Ascending aorta (tissue), 2 donors: ENCODE data around the gene TCTN1. TPM values are rescaled to one million over a fixed set of nuclear protein-coding genes. Genes with fewer than 3 reads are reported as not detected.
A peak's percentile ranks its signal among the peaks of the same experiment; 100 is the strongest.

Source experiments
- DNase-seq, 2 donors: peaks; one replicate each; pipeline ENCODE4 v3.0.0-alpha.2; 2019; ENCODE audit warnings: low spot score in 2 of 2
- H3K27ac ChIP-seq, 2 donors: fragments of 200-600 bp; sonication (generic); one replicate each; pipeline ENCODE4 v1.5.1; 2016 to 2017; ENCODE audit warnings: mild to moderate bottlenecking in 1 of 2
- H3K27me3 ChIP-seq: fragments of 200-600 bp; sonication (generic); one replicate; pipeline ENCODE4 v1.5.1; 2017
- H3K36me3 ChIP-seq, 2 donors: fragments of 200-600 bp; sonication (generic); one replicate each; pipeline ENCODE4 v1.5.1; 2016
- H3K4me1 ChIP-seq, 2 donors: fragments of 200-600 bp; sonication (generic); one replicate each; pipeline ENCODE4 v1.5.1; 2016 to 2017; ENCODE audit warnings: mild to moderate bottlenecking in 1 of 2
- H3K4me3 ChIP-seq, 2 donors: fragments of 200-600 bp; sonication (generic); one replicate each; pipeline ENCODE4 v1.5.1; 2016 to 2017; ENCODE audit warnings: mild to moderate bottlenecking in 1 of 2
- H3K9me3 ChIP-seq, 2 donors: fragments of 200-600 bp; sonication (generic); one replicate each; pipeline ENCODE4 v1.5.1; 2016
- CTCF ChIP-seq, 3 experiments: fragments of 200-600 bp in 2 of 3; fragments of 450-650 bp in 1 of 3; sonication (generic) in 2 of 3; IDR thresholded peaks; one replicate each; pipeline ENCODE4 v1.5.1; 2016 to 2019; ENCODE audit warnings: antibody characterized with exemption in 3 of 3, mild to moderate bottlenecking in 1 of 3, moderate library complexity in 1 of 3
- intact Hi-C: fragments of 100-400 bp; cut with DNase I; formaldehyde crosslinking; loops from one replicate; pipeline ENCODE4 v1.15.1; 2023
- total RNA-seq: library from RNA; depleted of rRNA; stranded (reverse); fragments of >200 nt; gene quantifications from one replicate; pipeline ENCODE4 v1.1.0, GENCODE V29; 2016

The TCTN1 gene
- total RNA-seq, 1 donor from 2014 or later, result 28.4 TPM

GRCh38 chr12:110637869-110638441 lies 24.0 kb downstream of the TCTN1 start:
- no peaks in the 10 kb centered on the region for H3K27me3 ChIP-seq
- no peak for DNase-seq
- intact Hi-C loops, result no loop called here

GRCh38 chr12:110638796-110639195 lies 24.9 kb downstream of the TCTN1 start:
- Histone ChIP-seq H3K4me1 (peaks cover 0 to 3% of the 10 kb centered on the region in 2 donors), H3K4me3 (no peak overlapping the region), H3K27me3 (no peaks in the 10 kb centered on the region), H3K9me3 (no peaks in the 10 kb centered on the region), H3K27ac (no peak overlapping the region), H3K36me3 (no peaks in the 10 kb centered on the region)
- TF ChIP-seq CTCF (IDR thresholded peaks at IDR 0.05), result no peak
- no peak for DNase-seq
- intact Hi-C loops, result no loop called here

More at GRCh38 chr12:110637869-110638441, 24.0 kb downstream of the TCTN1 start:
- H3K36me3 ChIP-seq, result no peaks in the 10 kb centered on the region
- no peak for TF ChIP-seq CTCF (IDR thresholded peaks at IDR 0.05)
- H3K27ac ChIP-seq, result no peak overlapping the region
- H3K9me3 ChIP-seq, result no peaks in the 10 kb centered on the region
- H3K4me1 ChIP-seq, result peaks cover 0 to 3% of the 10 kb centered on the region in 2 donors
- H3K4me3 ChIP-seq, result no peak overlapping the region

GRCh38 chr12:110639336-110640141 lies 25.6 kb downstream of the TCTN1 start:
- H3K27ac ChIP-seq, result peak overlapping the region in 1 of 2 donors; percentile 30
- no peak for TF ChIP-seq CTCF (IDR thresholded peaks at IDR 0.05)
- no peak overlapping the region for H3K4me3 ChIP-seq
- H3K9me3 ChIP-seq, result no peaks in the 10 kb centered on the region
- no peaks in the 10 kb centered on the region for H3K36me3 ChIP-seq
- no peaks in the 10 kb centered on the region for H3K27me3 ChIP-seq
- H3K4me1 ChIP-seq, result peaks cover 0 to 3% of the 10 kb centered on the region in 2 donors
- no peak for DNase-seq
- intact Hi-C loops, result no loop called here

- H3K4me1 ChIP-seq, result peaks cover 0 to 3% of the 10 kb centered on the region in 2 donors
- H3K9me3 ChIP-seq, result no peaks in the 10 kb centered on the region
- no peak overlapping the region for H3K4me3 ChIP-seq
- DNase-seq, result no peak
- H3K27me3 ChIP-seq, result no peaks in the 10 kb centered on the region
- peak overlapping the region in 1 of 2 donors; percentile 23 for H3K27ac ChIP-seq
- H3K36me3 ChIP-seq, result no peaks in the 10 kb centered on the region
- TF ChIP-seq CTCF (IDR thresholded peaks at IDR 0.05), result no peak
- intact Hi-C loops, result no loop called here
These were observed 26.5 kb downstream of the TCTN1 start for GRCh38 chr12:110640275-110641025.

GRCh38 chr12:110641521-110641920 lies 27.6 kb downstream of the TCTN1 start:
- no peak for DNase-seq
- H3K4me1 ChIP-seq, result peaks cover 0 to 3% of the 10 kb centered on the region in 2 donors
- H3K27me3 ChIP-seq, result no peaks in the 10 kb centered on the region
- no peak overlapping the region for H3K4me3 ChIP-seq
- no peaks in the 10 kb centered on the region for H3K36me3 ChIP-seq
- no peaks in the 10 kb centered on the region for H3K9me3 ChIP-seq
- peak overlapping the region; percentile 23 to 50 for H3K27ac ChIP-seq
- intact Hi-C loops, result no loop called here
- TF ChIP-seq CTCF (IDR thresholded peaks at IDR 0.05), result no peak
